Smooth muscle cell (in vitro differentiated cells): ENCODE results near the gene CREM. TPM values are rescaled to one million over a fixed set of nuclear protein-coding genes. Genes with fewer than 3 reads are reported as not detected.
A peak's percentile ranks its signal among the peaks of the same experiment; 100 is the strongest.

Experiments used
- DNase-seq: peaks from one replicate; lab custom pipeline; 2025; ENCODE audit not compliant: unreplicated experiment; lab: John Stamatoyannopoulos, UW
- H2AFZ ChIP-seq: fragments of 200-600 bp; sonication (generic); 2 replicates; pipeline ENCODE4 v1.6.0; 2016; ENCODE audit warnings: antibody characterized with exemption, low read depth, mild to moderate bottlenecking
- H3F3A ChIP-seq: fragments of 200-600 bp; sonication (generic); 2 replicates; pipeline ENCODE4 v1.6.0; 2017; ENCODE audit warnings: antibody characterized with exemption, low read depth
- H3K27ac ChIP-seq: fragments of 200-600 bp; sonication (generic); 2 replicates; pipeline ENCODE4 v1.5.1; 2016; ENCODE audit warnings: low read depth, mild to moderate bottlenecking
- H3K27me3 ChIP-seq: fragments of 200-600 bp; sonication (generic); 2 replicates; pipeline ENCODE4 v1.6.1; 2016; ENCODE audit warnings: low read depth, mild to moderate bottlenecking
- H3K36me3 ChIP-seq: fragments of 200-600 bp; sonication (generic); 2 replicates; pipeline ENCODE4 v1.5.1; 2016; ENCODE audit warnings: low read depth
- H3K4me1 ChIP-seq: fragments of 200-600 bp; sonication (generic); 2 replicates; pipeline ENCODE4 v1.5.1; 2016; ENCODE audit warnings: low read depth
- H3K4me2 ChIP-seq: fragments of 200-600 bp; sonication (generic); 2 replicates; pipeline ENCODE4 v1.6.0; 2016; ENCODE audit warnings: mild to moderate bottlenecking
- H3K4me3 ChIP-seq: fragments of 200-600 bp; sonication (generic); 2 replicates; pipeline ENCODE4 v1.5.1; 2016; ENCODE audit warnings: mild to moderate bottlenecking
- H3K79me2 ChIP-seq: fragments of 200-600 bp; sonication (generic); 2 replicates; pipeline ENCODE4 v1.6.0; 2016; ENCODE audit warnings: low read depth, mild to moderate bottlenecking
- H3K9ac ChIP-seq: fragments of 200-600 bp; sonication (generic); 2 replicates; pipeline ENCODE4 v1.6.0; 2016; ENCODE audit warnings: low read depth
- H3K9me3 ChIP-seq: fragments of 200-600 bp; sonication (generic); replicated peaks from 2 replicates; pipeline ENCODE4 v1.5.1; 2016; ENCODE audit warnings: low read depth
- H4K20me1 ChIP-seq: fragments of 200-600 bp; sonication (generic); 2 replicates; pipeline ENCODE4 v1.6.0; 2016; ENCODE audit warnings: low read depth
- CTCF ChIP-seq: fragments of 200-600 bp; sonication (generic); IDR thresholded peaks from 2 replicates; pipeline ENCODE4 v1.5.1; 2017; ENCODE audit warnings: borderline replicate concordance, mild to moderate bottlenecking, antibody characterized with exemption; ENCODE audit not compliant: insufficient read depth, poor library complexity, severe bottlenecking
- WGBS: methylation state at CpG from one replicate; pipeline ENCODE4 v1.1.7; 2016; ENCODE audit warnings: low lambda C conversion rate; 5-methylcytosine and 5-hydroxymethylcytosine counted together
- polyA plus RNA-seq: library from polyadenylated mRNA; unstranded; fragments of >200 nt; fragmentation: Nextera tagmentation; extraction: Ambion mirVana; gene quantifications from 2 replicates; pipeline ENCODE4 v1.2.1, GENCODE V29; 2016
- total RNA-seq: library from RNA; depleted of rRNA; stranded (reverse); fragments of >200 nt; gene quantifications from 2 replicates; pipeline ENCODE4 v1.2.3, GENCODE V29; 2014

Gene CREM
- total and polyA plus RNA-seq, 2 experiments from 2014 or later = 46.4 to 49.3 TPM

DNA sequence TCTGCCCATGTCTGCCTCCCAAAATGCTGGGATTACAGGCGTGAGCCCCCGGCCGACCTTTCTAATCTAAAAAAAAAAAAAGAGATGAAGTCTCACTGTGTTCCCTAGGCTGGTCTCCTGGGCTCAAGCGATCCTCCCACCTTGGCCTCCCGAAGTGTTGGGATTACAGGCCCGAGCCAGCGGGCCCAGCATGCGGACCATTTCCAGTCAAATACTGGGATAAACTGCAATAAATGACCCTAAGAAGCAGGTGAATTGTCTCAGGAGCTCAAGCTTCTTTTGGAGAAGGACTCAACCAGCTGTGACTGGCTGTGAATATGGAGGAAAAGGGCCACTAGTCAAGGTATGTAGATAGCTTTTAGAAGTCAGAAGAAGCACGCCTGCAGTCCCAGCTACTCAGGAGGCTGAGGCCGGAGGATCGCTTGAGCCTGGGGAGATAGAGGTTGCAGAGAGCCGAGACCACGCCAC, 550 bp upstream of the CREM start:
- Histone ChIP-seq H2AFZ (peak overlapping the region; percentile 41), H3K79me2 (peaks cover 30% of the 10 kb centered on the region), H3K9ac (peak overlapping the region; percentile 10), H3K9me3 (no peaks in the 10 kb centered on the region), H3K27ac (peak overlapping the region; percentile 100), H3F3A (peaks cover 15% of the 10 kb centered on the region), H3K4me2 (peak overlapping the region; percentile 96), H3K4me3 (peak overlapping the region; percentile 94), H3K27me3 (no peaks in the 10 kb centered on the region), H4K20me1 (no peaks in the 10 kb centered on the region), H3K36me3 (no peaks in the 10 kb centered on the region), H3K4me1 (peaks cover 18% of the 10 kb centered on the region)
- no peak for TF ChIP-seq CTCF
- 88% methylated on average over 13 of the region's 13 CpGs for WGBS
- DNase-seq = no peak

GRCh38 chr10:35127289-35127891, 744 bp downstream of the CREM start:
- Histone ChIP-seq H3K36me3 (no peaks in the 10 kb centered on the region), H3K79me2 (peaks cover 43% of the 10 kb centered on the region), H3K9me3 (no peaks in the 10 kb centered on the region), H3K9ac (peak overlapping the region; percentile 100), H3K4me3 (peak overlapping the region; percentile 94), H3K27ac (peak overlapping the region; percentile 100), H3K4me1 (peaks cover 18% of the 10 kb centered on the region), H4K20me1 (no peaks in the 10 kb centered on the region), H3F3A (peaks cover 15% of the 10 kb centered on the region), H3K27me3 (no peaks in the 10 kb centered on the region), H3K4me2 (peak overlapping the region; percentile 96), H2AFZ (no peak overlapping the region)
- DNase-seq = peak; percentile 58
- no peak for TF ChIP-seq CTCF
- under 1% methylated on average over 31 of the region's 56 CpGs for WGBS

GRCh38 chr10:35129185-35129674, 2.6 kb downstream of the CREM start:
- DNase-seq = no peak
- TF ChIP-seq CTCF = no peak
- no peaks in the 10 kb centered on the region for H3K9me3 ChIP-seq
- no peak overlapping the region for H3K27ac ChIP-seq
- peaks cover 15% of the 10 kb centered on the region for H3F3A ChIP-seq
- H3K4me1 ChIP-seq = peaks cover 18% of the 10 kb centered on the region
- no peaks in the 10 kb centered on the region for H3K36me3 ChIP-seq
- H3K79me2 ChIP-seq = peaks cover 56% of the 10 kb centered on the region
- WGBS = 100% methylated on average over 1 of the region's 1 CpG
- peak overlapping the region; percentile 96 for H3K4me2 ChIP-seq
- no peaks in the 10 kb centered on the region for H3K27me3 ChIP-seq
- no peak overlapping the region for H3K9ac ChIP-seq
- H3K4me3 ChIP-seq = no peak overlapping the region
- H2AFZ ChIP-seq = no peak overlapping the region
- H4K20me1 ChIP-seq = no peaks in the 10 kb centered on the region

DNA sequence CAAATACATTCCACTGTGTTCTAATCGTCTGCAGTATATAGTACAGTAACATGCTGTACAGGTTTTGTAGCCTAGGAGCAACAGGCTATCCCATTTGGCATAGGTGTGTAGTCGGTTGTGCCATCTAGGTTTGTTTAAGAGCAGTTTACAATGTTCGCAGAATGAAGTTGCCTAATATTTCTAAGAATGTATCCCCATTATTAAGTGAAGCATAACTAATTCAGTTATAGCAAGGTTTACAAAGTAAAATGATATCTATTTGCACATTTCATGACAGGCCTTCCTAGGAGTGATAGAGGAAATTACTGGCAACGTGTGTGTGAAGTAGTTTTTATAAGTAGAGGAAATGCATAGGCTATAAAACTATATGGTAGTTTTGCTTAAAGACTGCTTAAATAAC, 4.0 kb downstream of the CREM start:
- whole genome bisulfite sequencing = 90% methylated on average over 4 of the region's 4 CpGs
- peaks cover 66% of the 10 kb centered on the region for H3K79me2 ChIP-seq
- no peaks in the 10 kb centered on the region for H3K36me3 ChIP-seq
- no peak overlapping the region for H2AFZ ChIP-seq
- TF ChIP-seq CTCF = no peak
- no peak overlapping the region for H3K4me3 ChIP-seq
- H3K27ac ChIP-seq = no peak overlapping the region
- H3F3A ChIP-seq = peaks cover 8% of the 10 kb centered on the region
- H3K4me1 ChIP-seq = peaks cover 18% of the 10 kb centered on the region
- H3K27me3 ChIP-seq = no peaks in the 10 kb centered on the region
- DNase-seq = no peak
- H4K20me1 ChIP-seq = no peaks in the 10 kb centered on the region
- no peak overlapping the region for H3K4me2 ChIP-seq
- H3K9ac ChIP-seq = no peak overlapping the region
- H3K9me3 ChIP-seq = no peaks in the 10 kb centered on the region
